Gastrocnemius medialis (tissue), 4 donors: ENCODE data around the gene FNIP1. TPM values are rescaled to one million over a fixed set of nuclear protein-coding genes. Genes with fewer than 3 reads are reported as not detected.

Source experiments
- ATAC-seq, 2 donors: fragments of 150-250 bp; one replicate each; pipeline ENCODE4 v1.9.1; 2016
- DNase-seq, 2 donors: peaks; one replicate each; pipeline ENCODE4 v3.0.0-alpha.2; 2019
- H3K27ac ChIP-seq, 4 donors: fragments of 200-600 bp; sonication (generic); 1 replicate in 1 of 4; 2 replicates in 3 of 4; pipeline ENCODE4 v1.5.1; 2016 to 2018; ENCODE audit warnings: mild to moderate bottlenecking in 2 of 4, moderate library complexity in 1 of 4
- H3K27me3 ChIP-seq, 3 donors: fragments of 200-600 bp; sonication (generic) in 2 of 3; 1 replicate in 1 of 3; 2 replicates in 2 of 3; pipeline versions ENCODE4 v1.5.1 to v1.6.0; 2016 to 2019; ENCODE audit warnings: mild to moderate bottlenecking in 1 of 3, moderate library complexity in 1 of 3
- H3K36me3 ChIP-seq, 2 donors: fragments of 200-600 bp; sonication (generic) in 1 of 2; one replicate each; pipeline ENCODE4 v1.5.1; 2017 to 2018
- H3K4me1 ChIP-seq, 2 donors: fragments of 200-600 bp; sonication (generic) in 1 of 2; one replicate each; pipeline ENCODE4 v1.5.1; 2016 to 2017; ENCODE audit warnings: mild to moderate bottlenecking in 2 of 2
- H3K4me3 ChIP-seq, 4 donors: fragments of 200-600 bp; sonication (generic) in 3 of 4; 1 replicate in 1 of 4; 2 replicates in 3 of 4; pipeline ENCODE4 v1.5.1; 2016 to 2019; ENCODE audit warnings: mild to moderate bottlenecking in 2 of 4
- H3K9me3 ChIP-seq, 3 donors: fragments of 200-600 bp; sonication (generic) in 2 of 3; 1 replicate in 1 of 3; 2 replicates in 2 of 3; pipeline ENCODE4 v1.5.1; 2016 to 2019
- CTCF ChIP-seq, 5 experiments: fragments of 450-650 bp in 3 of 5; fragments of 200-600 bp in 2 of 5; sonication (generic) in 2 of 5; IDR thresholded peaks in 4 of 5; conservative IDR thresholded peaks in 1 of 5; 1 replicate in 4 of 5; 2 replicates in 1 of 5; pipeline ENCODE4 v1.5.1; 2016 to 2019; ENCODE audit warnings: antibody characterized with exemption in 5 of 5, mild to moderate bottlenecking in 3 of 5, moderate library complexity in 3 of 5
- POLR2A ChIP-seq, 2 donors: fragments of 450-650 bp; IDR thresholded peaks; one replicate each; pipeline ENCODE4 v1.6.1; 2017; ENCODE audit warnings: antibody characterized with exemption in 2 of 2, mild to moderate bottlenecking in 2 of 2, moderate library complexity in 2 of 2
- in situ Hi-C, 4 donors: fragments of 200-750 bp; cut with MboI; loops; one replicate each; pipeline versions ENCODE4 v1.15.0 to v1.8.0; 2017; ENCODE audit warnings: low sequenced_read_pairs in 4 of 4
- intact Hi-C: fragments of 100-400 bp; cut with DNase I; formaldehyde crosslinking; loops from one replicate; pipeline ENCODE4 v1.15.1; 2023; ENCODE audit warnings: low total_unique reads
- total RNA-seq, 4 donors: library from RNA; depleted of rRNA; stranded (reverse); fragments of >200 nt; gene quantifications; one replicate each; pipeline versions ENCODE4 v1.1.0 to v1.2.3, GENCODE V29; 2016

The FNIP1 gene
- total RNA-seq, 4 donors from 2014 or later = 53.9 to 84.7 (median 66.9) TPM

DNA sequence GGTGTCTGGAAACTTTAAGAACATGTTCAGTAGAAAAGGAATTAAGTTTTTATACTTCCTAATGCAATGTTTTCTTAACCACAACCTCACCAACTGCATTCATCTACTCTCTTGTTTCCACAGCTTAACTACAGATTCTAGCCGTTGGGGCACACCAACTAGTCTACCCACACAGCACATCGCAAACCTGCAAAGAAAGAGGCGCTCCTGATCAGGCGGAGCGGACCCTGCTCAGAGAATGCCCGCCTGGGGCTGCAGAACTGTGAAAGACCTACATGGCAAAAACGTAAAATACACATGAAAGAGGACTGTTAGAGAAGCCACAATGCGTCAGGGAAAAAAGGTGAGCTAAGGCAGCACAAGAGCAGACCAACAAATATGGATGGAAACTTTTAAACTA, 86.4 kb downstream of the FNIP1 start:
- no peaks in the 10 kb centered on the region for H3K9me3 ChIP-seq
- peak overlapping the region in 1 of 4 donors; percentile 72 for H3K27ac ChIP-seq
- peaks cover 0 to 17% of the 10 kb centered on the region in 2 donors for H3K36me3 ChIP-seq
- ATAC-seq (no peak), DNase-seq (no peak)
- in situ Hi-C loops (no loop called here), intact Hi-C loops (no loop called here)
- no peak overlapping the region for H3K4me3 ChIP-seq
- TF ChIP-seq POLR2A (IDR thresholded peaks at IDR 0.05) (no peak), CTCF (IDR thresholded peaks at IDR 0.05 in 4 of 5, conservative IDR thresholded peaks at IDR 0.05 in 1 of 5) (no peak)
- peaks cover 33 to 46% of the 10 kb centered on the region in 2 donors for H3K4me1 ChIP-seq
- H3K27me3 ChIP-seq = no peaks in the 10 kb centered on the region

DNA sequence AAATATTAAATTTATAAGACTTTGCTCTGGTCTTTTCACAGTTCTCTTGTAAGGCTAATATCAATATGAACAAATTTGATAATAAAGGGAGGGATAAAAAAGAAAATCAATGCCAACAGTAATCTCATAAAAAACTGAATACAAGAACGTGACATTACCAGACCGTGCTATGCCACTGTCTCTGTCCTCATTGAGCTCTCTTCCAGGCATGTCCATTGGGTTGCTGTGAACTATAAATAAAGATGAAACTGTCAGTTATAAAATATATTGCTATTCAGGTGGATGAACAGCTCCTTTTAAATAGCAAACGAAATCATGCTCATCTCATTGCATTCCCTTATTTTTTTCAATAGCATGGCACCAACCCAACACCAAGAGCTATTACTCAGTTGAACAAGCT, 87.8 kb downstream of the FNIP1 start:
- in situ Hi-C loops (no loop called here), intact Hi-C loops (no loop called here)
- H3K9me3 ChIP-seq = no peaks in the 10 kb centered on the region
- no peaks in the 10 kb centered on the region for H3K27me3 ChIP-seq
- TF ChIP-seq CTCF (IDR thresholded peaks at IDR 0.05 in 4 of 5, conservative IDR thresholded peaks at IDR 0.05 in 1 of 5) = no peak
- TF ChIP-seq POLR2A (IDR thresholded peaks at IDR 0.05) = no peak
- peak overlapping the region; percentile 39 to 72 (median 60) for H3K27ac ChIP-seq
- H3K4me1 ChIP-seq = peaks cover 33 to 46% of the 10 kb centered on the region in 2 donors
- ATAC-seq (peak; percentile 55 to 80), DNase-seq (no peak)
- H3K4me3 ChIP-seq = no peak overlapping the region
- H3K36me3 ChIP-seq = peaks cover 0 to 21% of the 10 kb centered on the region in 2 donors

GRCh38 chr5:131706281-131706680, 90.5 kb downstream of the FNIP1 start:
- Histone ChIP-seq H3K36me3 (peaks cover 0 to 49% of the 10 kb centered on the region in 2 donors), H3K4me3 (no peak overlapping the region), H3K27ac (peak overlapping the region; percentile 5 to 44 (median 24)), H3K4me1 (peaks cover 27 to 38% of the 10 kb centered on the region in 2 donors), H3K9me3 (no peaks in the 10 kb centered on the region), H3K27me3 (no peaks in the 10 kb centered on the region)
- TF ChIP-seq POLR2A (IDR thresholded peaks at IDR 0.05) = no peak
- no peak for TF ChIP-seq CTCF (IDR thresholded peaks at IDR 0.05 in 4 of 5, conservative IDR thresholded peaks at IDR 0.05 in 1 of 5)
- no peak for ATAC-seq
- in situ Hi-C loops = no loop called here
- intact Hi-C loops = no loop called here
- no peak for DNase-seq

- Histone ChIP-seq H3K27me3 (no peaks in the 10 kb centered on the region), H3K36me3 (peaks cover 0 to 28% of the 10 kb centered on the region in 2 donors), H3K27ac (no peak overlapping the region), H3K4me1 (no peaks in the 10 kb centered on the region), H3K9me3 (no peaks in the 10 kb centered on the region), H3K4me3 (no peak overlapping the region)
- intact Hi-C loops = no loop called here
- in situ Hi-C loops = no loop called here
- ATAC-seq (no peak), DNase-seq (no peak)
- TF ChIP-seq CTCF (IDR thresholded peaks at IDR 0.05 in 4 of 5, conservative IDR thresholded peaks at IDR 0.05 in 1 of 5) = no peak
- no peak for TF ChIP-seq POLR2A (IDR thresholded peaks at IDR 0.05)
Measured at GRCh38 chr5:131694926-131695325, 101.9 kb downstream of the FNIP1 start.

- peaks cover 0 to 36% of the 10 kb centered on the region in 2 donors for H3K36me3 ChIP-seq
- intact Hi-C loops = no loop called here
- H3K27me3 ChIP-seq = no peaks in the 10 kb centered on the region
- H3K9me3 ChIP-seq = no peaks in the 10 kb centered on the region
- no peak overlapping the region for H3K4me3 ChIP-seq
- no peak for DNase-seq
- no peak for ATAC-seq
- no peak for TF ChIP-seq CTCF (IDR thresholded peaks at IDR 0.05 in 4 of 5, conservative IDR thresholded peaks at IDR 0.05 in 1 of 5)
- TF ChIP-seq POLR2A (IDR thresholded peaks at IDR 0.05) = no peak
- no peaks in the 10 kb centered on the region for H3K4me1 ChIP-seq
- H3K27ac ChIP-seq = no peak overlapping the region
- in situ Hi-C loops = no loop called here
Measured at GRCh38 chr5:131693894-131694293, 102.9 kb downstream of the FNIP1 start.
